ENCODE data around the gene PSMC4.

- TF ChIP-seq CTCF (IDR thresholded peaks at IDR 0.05) (no peak), POLR2AphosphoS5 (IDR thresholded peaks at IDR 0.05; ENCODE audit: low read depth, low read length) (no peak), TCF7L2 (IDR thresholded peaks at IDR 0.05; ENCODE audit: low read depth, low read length) (no peak), REST (IDR thresholded peaks at IDR 0.05; ENCODE audit: insufficient read depth in 1 of 2, low read depth in 2 of 2, low read length in 1 of 2) (no peak)
Observed at GRCh38 chr19:39946532-39946931, 24.4 kb upstream of the PSMC4 start.
